T-helper 22 cell (primary cell): ENCODE results near the gene TTC27.
"Not testable (repeated sequence)": the region's sequence is repeated elsewhere in the genome, so short reads cannot be mapped to it uniquely, and the experiment has no call there.

ENCODE experiments used
- DNase-seq: peaks from one replicate; pipeline ENCODE4 v3.0.0-alpha.2; 2020; ENCODE audit warnings: low read depth

Gene TTC27

GRCh38 chr2:32627814-32628579 is at the start of gene TTC27:
Gene TTC27 (plus strand): TSS chr2:32628050. CDS start chr2:32628293, 243 bp downstream.
- peak; percentile 90 for DNase-seq

DNA sequence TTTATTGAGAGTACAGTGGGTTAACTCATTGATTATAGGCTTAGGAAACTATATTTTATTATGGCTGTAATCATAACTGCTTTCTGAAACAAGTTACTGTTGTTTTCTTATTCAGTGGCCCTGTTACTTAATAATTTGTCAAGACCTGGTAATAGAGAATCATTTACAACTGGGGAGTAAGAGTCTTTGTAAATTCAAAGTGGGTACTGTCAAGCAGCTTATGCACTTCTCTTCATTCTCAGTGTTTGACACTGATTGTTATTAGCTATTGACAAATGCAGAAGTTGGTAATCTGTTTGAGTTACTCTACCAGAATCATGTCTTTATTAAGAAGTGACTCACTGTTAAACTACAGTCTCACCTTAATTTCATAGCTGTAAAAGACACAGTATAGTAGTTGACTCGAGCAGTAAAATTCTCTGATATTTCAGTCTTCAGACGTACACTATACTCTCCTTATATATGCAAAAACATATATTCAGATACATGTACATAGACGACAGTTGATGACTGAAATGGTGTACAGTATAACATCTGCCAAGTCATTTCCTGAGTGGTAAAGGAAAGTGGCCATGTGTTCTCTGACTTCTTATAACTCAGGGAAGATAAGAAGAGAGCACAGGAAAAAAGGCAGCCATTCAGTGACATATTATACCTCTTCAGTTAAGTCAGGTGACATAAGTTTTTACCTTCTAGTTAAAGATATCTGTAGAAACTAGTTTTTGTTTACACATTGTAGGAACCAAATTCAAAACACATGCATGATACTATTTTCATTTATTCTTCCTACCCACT is 36.0 kb upstream of the TTC27 start:
- DNase-seq = no peak

GRCh38 chr2:32594573-32594972 is 33.3 kb upstream of the TTC27 start:
- DNase-seq = no peak

DNA sequence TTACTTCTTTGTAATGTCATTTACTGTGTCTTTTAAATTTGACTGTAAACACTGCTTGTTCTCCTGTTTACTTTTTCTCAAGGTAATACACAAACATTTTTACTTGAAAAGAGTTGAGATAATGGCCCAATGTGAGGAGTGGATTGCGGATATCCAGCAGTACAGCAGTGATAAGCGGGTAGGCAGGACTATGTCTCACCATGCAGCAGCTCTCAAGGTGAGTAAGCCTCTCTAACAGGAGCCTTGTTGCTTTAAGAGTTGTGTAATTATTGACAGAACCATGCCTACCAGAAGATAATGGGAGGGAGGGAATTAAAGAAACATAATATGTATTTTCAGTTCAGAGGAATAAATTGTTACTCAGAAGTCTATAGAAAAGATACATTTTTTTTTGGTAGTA is 16.5 kb upstream of the TTC27 start:
- no peak for DNase-seq

DNA sequence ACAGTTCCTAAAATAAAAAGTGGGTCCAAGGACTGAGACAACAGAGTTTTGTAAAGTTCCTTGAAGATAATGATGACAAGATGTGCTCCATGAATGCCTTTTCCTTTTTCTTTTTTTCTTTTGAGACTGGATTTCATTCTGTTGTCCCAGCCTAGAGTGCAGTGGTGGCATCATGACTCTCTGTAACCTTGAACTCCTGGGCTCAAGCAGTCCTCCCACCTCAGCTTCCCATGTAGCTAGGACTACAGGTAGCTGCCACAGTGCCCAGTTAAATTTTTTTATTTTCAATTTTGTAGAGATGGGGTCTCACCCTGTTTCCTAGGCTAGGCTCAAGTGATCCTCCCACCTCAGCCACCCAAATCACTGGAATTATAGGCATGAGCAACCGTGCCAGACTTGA is 16.1 kb upstream of the TTC27 start:
- no peak for DNase-seq

- no peak for DNase-seq
Measured at GRCh38 chr2:32614084-32614483, 13.8 kb upstream of the TTC27 start.

DNA sequence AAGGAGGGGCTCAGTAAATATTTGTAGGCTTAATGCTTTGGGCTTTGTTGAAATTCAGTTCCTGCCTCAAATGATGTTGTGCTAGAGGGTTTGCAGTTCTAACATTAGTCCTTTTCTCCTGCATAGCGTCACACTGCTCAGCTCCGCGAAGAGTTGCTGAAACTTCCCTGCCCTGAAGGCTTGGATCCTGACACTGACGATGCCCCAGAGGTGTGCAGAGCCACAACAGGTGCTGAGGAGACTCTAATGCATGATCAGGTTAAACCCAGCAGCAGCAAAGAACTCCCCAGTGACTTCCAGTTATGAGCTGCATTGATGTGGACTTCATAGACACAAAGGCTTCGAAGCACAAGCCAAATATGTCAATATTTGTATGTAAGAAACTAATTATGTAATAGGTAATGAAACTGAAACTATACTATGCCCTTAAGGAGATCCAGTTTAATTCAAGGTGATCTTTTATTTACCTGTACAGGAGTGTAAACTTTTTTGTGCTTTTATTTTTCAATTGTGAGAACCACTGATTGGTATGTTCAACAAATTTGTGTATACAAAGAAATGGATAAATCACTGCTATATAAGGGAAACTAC is 10.2 kb upstream of the TTC27 start:
- no peak for DNase-seq

DNA sequence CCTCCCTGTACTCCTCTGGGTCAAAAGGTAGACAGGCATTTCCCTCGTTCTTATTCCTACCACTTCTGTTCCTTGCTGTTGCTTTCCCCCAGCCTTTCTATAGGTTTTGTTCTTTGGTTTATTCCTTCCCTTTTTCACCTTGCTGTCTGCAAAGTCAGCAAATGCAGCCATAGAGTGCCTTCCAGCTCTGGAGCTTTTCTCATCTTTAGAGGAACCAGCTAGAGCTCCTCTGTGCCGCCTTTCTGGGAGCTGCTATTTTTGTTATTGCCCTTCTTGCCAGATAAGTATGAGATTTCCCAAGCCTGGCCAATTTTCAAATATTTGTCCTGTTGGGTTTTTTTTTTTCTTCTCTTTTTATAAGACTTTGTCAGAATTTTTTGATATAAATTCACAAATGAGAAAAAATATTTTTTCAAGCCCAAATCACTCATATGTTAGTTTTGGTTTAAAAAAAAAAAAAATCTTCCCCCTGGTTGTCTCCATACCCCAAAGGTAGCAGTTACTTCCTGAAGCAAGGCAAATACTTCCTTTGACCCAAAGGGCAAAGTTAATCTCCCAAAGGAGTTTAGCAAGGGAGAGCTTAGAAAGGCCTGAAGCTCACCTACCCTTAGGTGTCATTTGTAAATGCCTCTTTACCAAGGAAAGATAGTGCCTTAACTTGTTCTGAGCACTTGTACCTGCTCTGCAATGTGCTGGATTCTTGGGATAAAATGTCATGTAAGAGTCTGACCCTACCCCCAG is 5.1 kb upstream of the TTC27 start:
- DNase-seq = no peak

DNA sequence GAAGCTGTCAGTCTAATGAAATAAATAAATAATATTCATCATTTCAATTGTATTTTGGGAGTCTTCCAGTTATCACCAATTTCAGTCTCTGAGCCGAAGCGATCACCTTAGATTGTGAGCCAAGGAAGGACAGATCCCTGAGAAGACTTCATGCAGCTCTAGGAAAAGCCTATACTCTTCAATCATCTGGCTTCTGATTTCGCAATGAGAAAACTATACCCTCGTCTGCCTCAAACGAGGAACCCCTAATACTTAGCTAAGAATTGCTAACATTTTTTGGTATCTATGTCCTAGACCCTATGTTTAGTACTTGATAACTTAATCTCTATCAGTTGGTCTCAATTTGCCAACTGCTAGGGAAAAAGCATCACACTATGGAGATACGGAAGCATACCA is 4.5 kb upstream of the TTC27 start:
- DNase-seq = no peak

DNA sequence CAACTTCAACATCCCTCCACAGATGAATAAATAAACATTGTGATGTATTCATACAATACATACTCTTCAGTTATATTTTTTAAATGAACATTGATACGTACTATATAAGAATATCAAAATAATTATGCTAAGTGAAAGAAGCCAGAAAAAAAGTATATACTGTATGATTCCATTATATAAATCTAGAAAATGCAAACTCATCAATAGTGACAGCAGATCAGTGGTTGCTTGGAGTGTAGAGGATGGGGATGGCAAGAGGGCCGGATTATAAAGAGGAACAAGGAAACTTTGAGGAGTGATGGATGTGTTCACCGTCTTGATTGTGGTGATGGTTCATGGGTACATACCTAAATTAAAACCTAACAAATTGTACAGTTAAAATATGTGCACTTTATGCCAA is 3.0 kb upstream of the TTC27 start:
- no peak for DNase-seq

GRCh38 chr2:32626639-32627221 is 1.1 kb upstream of the TTC27 start:
- no peak for DNase-seq

- DNase-seq = no peak
Measured at GRCh38 chr2:32627441-32627813, 423 bp upstream of the TTC27 start.

DNA sequence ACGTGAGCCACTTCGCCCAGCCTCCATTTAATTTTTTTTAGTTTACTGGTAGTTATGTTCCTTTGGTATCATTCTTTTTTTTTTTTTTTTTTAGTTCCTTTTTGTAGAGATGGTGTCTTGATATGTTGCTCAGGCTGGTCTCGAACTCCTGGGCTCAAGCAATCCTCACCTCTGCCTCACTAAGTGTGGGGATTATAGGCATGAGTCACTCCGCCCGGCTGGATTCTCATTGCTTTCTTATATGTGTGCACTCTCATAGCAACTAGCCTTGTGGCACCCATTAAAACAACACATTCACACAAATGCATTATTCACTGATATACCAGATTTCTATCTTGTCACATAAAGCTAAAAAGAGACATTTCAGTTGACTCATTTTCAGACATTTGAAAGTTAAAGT is 4.2 kb downstream of the TTC27 start:
- DNase-seq = no peak

DNA sequence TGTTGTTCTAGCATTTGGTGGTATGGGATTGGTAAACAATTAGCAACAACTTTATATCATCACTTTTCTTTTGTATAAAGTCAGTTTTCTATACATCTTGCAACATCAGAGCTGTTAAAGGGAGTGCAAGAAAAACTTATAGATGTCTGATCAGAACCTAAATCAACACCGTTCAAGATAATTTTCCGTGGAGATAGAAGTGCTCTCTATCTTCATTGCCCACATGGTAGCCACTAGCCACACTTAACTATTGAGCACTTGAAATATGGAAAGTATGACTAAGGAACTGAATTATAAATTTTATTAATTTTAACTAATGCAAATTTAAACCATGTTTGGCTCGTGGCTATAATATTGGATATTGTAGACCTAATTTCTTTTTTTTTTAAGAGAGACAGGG is 5.2 kb downstream of the TTC27 start:
- DNase-seq = no peak

- DNase-seq = not testable (repeated sequence)
Measured at GRCh38 chr2:32638548-32638947, 10.7 kb downstream of the TTC27 start.

- DNase-seq = no peak
Measured at GRCh38 chr2:32641180-32641579, 13.3 kb downstream of the TTC27 start.

GRCh38 chr2:32647180-32647651 is 19.4 kb downstream of the TTC27 start:
- DNase-seq = no peak

GRCh38 chr2:32652555-32653209 is 24.8 kb downstream of the TTC27 start:
- DNase-seq = no peak

DNA sequence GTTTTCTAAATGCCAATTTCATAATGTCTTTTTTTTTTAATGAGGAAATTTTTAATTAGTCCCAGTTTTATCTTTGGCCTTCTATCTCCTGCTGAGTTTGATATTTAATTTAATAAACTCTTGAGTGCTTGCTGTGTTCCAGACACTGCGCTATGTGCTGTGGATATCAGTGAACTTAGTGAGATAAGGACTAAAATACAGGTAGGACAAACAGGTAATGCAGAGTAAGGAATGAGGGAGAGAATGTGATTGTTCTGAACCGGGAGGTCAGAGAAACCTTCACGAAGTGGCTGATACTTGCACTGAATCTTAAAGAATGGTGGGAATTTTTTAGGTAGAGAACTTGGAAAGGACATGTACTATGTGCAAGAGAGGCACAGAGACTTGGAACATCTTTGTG is 28.2 kb downstream of the TTC27 start:
- DNase-seq = no peak

DNA sequence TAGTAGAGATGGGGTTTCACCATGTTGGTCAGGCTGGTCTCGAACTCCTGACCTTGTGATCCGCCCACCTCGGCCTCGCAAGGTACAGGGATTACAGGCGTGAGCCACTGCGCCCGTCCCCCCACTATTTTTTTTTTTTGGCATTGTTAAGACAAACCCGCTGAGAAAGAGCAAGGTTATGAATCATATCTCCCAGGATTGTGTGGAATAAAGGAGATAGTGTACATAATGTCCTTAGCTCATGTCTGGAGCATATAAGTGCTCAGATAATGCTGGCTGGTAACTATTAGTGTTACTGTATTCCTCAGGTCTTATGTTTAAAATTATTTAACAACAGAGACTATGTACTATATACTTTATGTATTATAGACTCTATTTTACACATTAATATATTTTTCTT is 36.0 kb downstream of the TTC27 start:
- no peak for DNase-seq

DNA sequence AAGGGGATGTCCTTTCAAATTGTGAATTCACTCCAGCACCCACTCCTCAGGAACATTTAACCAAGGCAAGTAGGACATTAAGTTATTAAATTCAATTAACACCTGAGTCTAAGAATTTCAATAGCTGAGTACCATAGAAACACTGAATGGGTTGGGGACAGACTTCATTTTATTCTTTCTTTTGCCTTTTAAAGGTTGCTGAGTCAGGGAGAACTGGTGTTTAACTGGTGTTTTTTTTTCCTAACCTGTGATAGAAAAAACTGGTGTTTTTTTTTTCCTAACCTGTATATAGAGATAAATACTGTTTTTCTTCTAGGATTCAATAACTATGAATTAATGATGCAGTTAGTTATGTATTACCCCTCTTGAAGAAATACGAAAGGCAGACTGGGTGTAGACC is 38.9 kb downstream of the TTC27 start:
- DNase-seq = no peak
